Fibroblast of lung (primary cell): ENCODE measurements around the gene TMEM51. TPM values are rescaled to one million over a fixed set of nuclear protein-coding genes. Genes with fewer than 3 reads are reported as not detected.

Source experiments
- DNase-seq, 2 donors: peaks; one replicate each; pipeline versions ENCODE4 v3.0.0 to v3.0.0-alpha.2; 2010; ENCODE audit warnings: low read depth in 2 of 2
- H2AFZ ChIP-seq: 2 replicates; pipeline ENCODE4 v1.5.1; 2012; ENCODE audit warnings: low read length, control low read depth, inconsistent platforms
- H3K27ac ChIP-seq: 2 replicates; pipeline ENCODE4 v1.5.1; 2011; ENCODE audit warnings: low read length, control low read depth; ENCODE audit not compliant: insufficient read depth
- H3K27me3 ChIP-seq: 2 replicates; pipeline ENCODE4 v1.5.1; 2011; ENCODE audit warnings: mild to moderate bottlenecking, low read length; ENCODE audit not compliant: control insufficient read depth, insufficient read depth
- H3K36me3 ChIP-seq: 2 replicates; pipeline ENCODE4 v1.5.1; 2011; ENCODE audit warnings: low read length; ENCODE audit not compliant: control insufficient read depth, insufficient read depth
- H3K4me1 ChIP-seq: 2 replicates; pipeline ENCODE4 v1.5.1; 2011; ENCODE audit warnings: low read length; ENCODE audit not compliant: control insufficient read depth, insufficient read depth; ENCODE audit errors: extremely low read depth
- H3K4me2 ChIP-seq: 2 replicates; pipeline ENCODE4 v1.5.1; 2011; ENCODE audit warnings: low read length, control low read depth; ENCODE audit not compliant: insufficient read depth; ENCODE audit errors: extremely low read depth
- H3K4me3 ChIP-seq, 4 experiments: fragments of 200-600 bp in 1 of 4; sonication (generic) in 1 of 4; replicated peaks in 1 of 4; 2 replicates each; pipeline ENCODE4 v1.5.1; 2011 to 2016; ENCODE audit warnings: low read length in 4 of 4, low read depth in 3 of 4, mild to moderate bottlenecking in 3 of 4, control low read depth in 2 of 4, inconsistent platforms in 1 of 4, mixed read lengths in 1 of 4; ENCODE audit not compliant: insufficient read depth in 1 of 4; ENCODE audit errors: control extremely low read depth in 1 of 4
- H3K79me2 ChIP-seq: 2 replicates; pipeline ENCODE4 v1.5.1; 2012; ENCODE audit warnings: mild to moderate bottlenecking, low read length, inconsistent platforms; ENCODE audit not compliant: control insufficient read depth, insufficient read depth
- H3K9ac ChIP-seq: 2 replicates; pipeline ENCODE4 v1.5.1; 2011; ENCODE audit warnings: mild to moderate bottlenecking, low read length, control low read depth; ENCODE audit not compliant: insufficient read depth
- H3K9me3 ChIP-seq: 2 replicates; pipeline ENCODE4 v1.5.1; 2012; ENCODE audit warnings: low read depth, low read length; ENCODE audit not compliant: control insufficient read depth, insufficient read depth
- H4K20me1 ChIP-seq: 2 replicates; pipeline ENCODE4 v1.5.1; 2011; ENCODE audit warnings: low read length; ENCODE audit not compliant: control insufficient read depth, insufficient read depth; ENCODE audit errors: extremely low read depth
- EZH2 ChIP-seq: IDR thresholded peaks from 2 replicates; pipeline ENCODE4 v1.5.1; 2012; ENCODE audit warnings: low read length, control low read depth, mild to moderate bottlenecking; ENCODE audit errors: missing control alignments
- polyA plus RNA-seq, 2 donors: library from polyadenylated mRNA; depleted of rRNA in 1 of 2; stranded (reverse) in 1 of 2; unstranded in 1 of 2; fragments of >200 nt; gene quantifications; 2 replicates each; pipeline ENCODE4 v1.2.1, GENCODE V29; 2011 to 2012; ENCODE audit warnings: missing spikeins in 1 of 2
- total RNA-seq: library from RNA; depleted of rRNA; stranded (reverse); fragments of >200 nt; gene quantifications from 2 replicates; pipeline ENCODE4 v1.2.1, GENCODE V29; 2014
- TF ChIP-seq, protein P1 (sequence below), 2 donors: IDR thresholded peaks in 1 of 2; conservative IDR thresholded peaks in 1 of 2; 1 replicate in 1 of 2; 2 replicates in 1 of 2; pipeline ENCODE4 v1.5.1; 2011 to 2012; ENCODE audit warnings: low read length in 2 of 2, control low read depth in 1 of 2, inconsistent platforms in 1 of 2, low read depth in 1 of 2, mild to moderate bottlenecking in 1 of 2

Gene TMEM51
- total and polyA plus RNA-seq, 2 donors (not counting 1 experiment from before 2014, with no cell fraction given): 6.1 to 19.0 TPM

DNA sequence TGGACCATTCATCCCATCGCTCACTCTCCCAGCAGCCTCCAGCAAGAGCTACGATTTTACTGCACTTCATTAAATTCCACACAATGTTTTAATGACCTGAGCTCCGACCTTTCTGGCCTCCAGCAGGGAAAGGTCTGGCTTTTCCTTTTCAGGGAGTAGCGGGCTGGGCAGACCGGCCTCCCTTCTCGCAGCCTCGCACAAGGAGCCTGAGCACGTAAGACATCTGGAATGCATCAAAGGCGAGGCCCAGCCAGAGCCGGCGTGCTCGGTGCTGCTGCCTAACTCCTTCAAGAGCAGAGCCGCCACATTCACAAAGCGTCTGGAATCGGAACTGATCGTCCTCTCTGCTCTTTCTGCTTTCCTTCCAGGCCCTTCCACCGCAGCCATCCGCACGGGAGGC is 61.0 kb downstream of the TMEM51 start:
- no peaks in the 10 kb centered on the region for H4K20me1 ChIP-seq
- no peaks in the 10 kb centered on the region for H3K9me3 ChIP-seq
- H3K9ac ChIP-seq: no peak overlapping the region
- peak in 1 of 2 donors; percentile 70 for DNase-seq
- peak overlapping the region; percentile 17 for H3K4me2 ChIP-seq
- no peak overlapping the region for H2AFZ ChIP-seq
- no peaks in the 10 kb centered on the region for H3K27me3 ChIP-seq
- TF ChIP-seq EZH2: no peak
- TF ChIP-seq, protein P1, sequence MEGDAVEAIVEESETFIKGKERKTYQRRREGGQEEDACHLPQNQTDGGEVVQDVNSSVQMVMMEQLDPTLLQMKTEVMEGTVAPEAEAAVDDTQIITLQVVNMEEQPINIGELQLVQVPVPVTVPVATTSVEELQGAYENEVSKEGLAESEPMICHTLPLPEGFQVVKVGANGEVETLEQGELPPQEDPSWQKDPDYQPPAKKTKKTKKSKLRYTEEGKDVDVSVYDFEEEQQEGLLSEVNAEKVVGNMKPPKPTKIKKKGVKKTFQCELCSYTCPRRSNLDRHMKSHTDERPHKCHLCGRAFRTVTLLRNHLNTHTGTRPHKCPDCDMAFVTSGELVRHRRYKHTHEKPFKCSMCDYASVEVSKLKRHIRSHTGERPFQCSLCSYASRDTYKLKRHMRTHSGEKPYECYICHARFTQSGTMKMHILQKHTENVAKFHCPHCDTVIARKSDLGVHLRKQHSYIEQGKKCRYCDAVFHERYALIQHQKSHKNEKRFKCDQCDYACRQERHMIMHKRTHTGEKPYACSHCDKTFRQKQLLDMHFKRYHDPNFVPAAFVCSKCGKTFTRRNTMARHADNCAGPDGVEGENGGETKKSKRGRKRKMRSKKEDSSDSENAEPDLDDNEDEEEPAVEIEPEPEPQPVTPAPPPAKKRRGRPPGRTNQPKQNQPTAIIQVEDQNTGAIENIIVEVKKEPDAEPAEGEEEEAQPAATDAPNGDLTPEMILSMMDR (conservative IDR thresholded peaks at IDR 0.05 in 1 of 2, IDR thresholded peaks at IDR 0.05 in 1 of 2; ENCODE audit: low read depth in 1 of 2, low read length in 2 of 2): no peak
- H3K36me3 ChIP-seq: peaks cover 1% of the 10 kb centered on the region
- H3K4me1 ChIP-seq: peaks cover 26% of the 10 kb centered on the region
- H3K27ac ChIP-seq: peak overlapping the region; percentile 21
- H3K79me2 ChIP-seq: no peaks in the 10 kb centered on the region
- H3K4me3 ChIP-seq: no peak overlapping the region

DNA sequence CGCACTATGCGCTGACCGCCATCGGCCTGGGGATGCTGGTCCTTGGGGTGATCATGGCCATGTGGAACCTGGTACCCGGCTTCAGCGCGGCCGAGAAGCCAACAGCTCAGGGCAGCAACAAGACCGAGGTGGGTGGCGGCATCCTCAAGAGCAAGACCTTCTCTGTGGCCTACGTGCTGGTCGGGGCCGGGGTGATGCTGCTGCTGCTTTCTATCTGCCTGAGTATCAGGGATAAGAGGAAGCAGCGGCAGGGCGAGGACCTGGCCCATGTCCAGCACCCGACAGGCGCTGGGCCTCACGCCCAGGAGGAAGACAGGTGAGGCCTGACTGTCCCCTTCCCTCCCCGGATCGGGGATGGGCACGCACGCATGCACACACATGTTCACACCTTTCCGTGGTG is 61.6 kb downstream of the TMEM51 start:
- H3K4me2 ChIP-seq: peak overlapping the region; percentile 17
- H3K27ac ChIP-seq: peak overlapping the region; percentile 21
- peaks cover 26% of the 10 kb centered on the region for H3K4me1 ChIP-seq
- H2AFZ ChIP-seq: no peak overlapping the region
- H3K9me3 ChIP-seq: no peaks in the 10 kb centered on the region
- H4K20me1 ChIP-seq: no peaks in the 10 kb centered on the region
- H3K36me3 ChIP-seq: peaks cover 1% of the 10 kb centered on the region
- TF ChIP-seq, protein P1 (conservative IDR thresholded peaks at IDR 0.05 in 1 of 2, IDR thresholded peaks at IDR 0.05 in 1 of 2; ENCODE audit: low read depth in 1 of 2, low read length in 2 of 2): no peak
- TF ChIP-seq EZH2: no peak
- H3K9ac ChIP-seq: no peak overlapping the region
- no peak overlapping the region for H3K4me3 ChIP-seq
- no peak for DNase-seq
- H3K79me2 ChIP-seq: no peaks in the 10 kb centered on the region
- no peaks in the 10 kb centered on the region for H3K27me3 ChIP-seq

DNA sequence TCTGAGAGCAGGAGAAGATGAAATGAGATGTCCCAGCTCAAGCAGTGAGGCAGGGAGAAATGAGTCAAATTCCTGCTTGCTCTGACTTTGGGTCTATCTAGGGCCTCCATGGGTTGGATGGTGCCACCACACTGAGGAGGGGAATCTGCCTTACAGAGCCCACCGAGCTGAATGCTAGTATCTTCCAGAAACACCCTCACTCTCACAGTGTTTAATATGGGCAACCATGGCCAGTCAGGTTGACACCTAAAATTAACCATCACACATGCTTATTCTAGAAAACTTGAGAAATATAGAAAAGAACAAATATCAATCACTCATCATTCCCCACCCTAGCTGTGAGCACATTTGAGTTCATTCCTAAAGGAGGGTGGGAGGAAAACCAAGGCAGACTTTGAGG is 64.1 kb downstream of the TMEM51 start:
- H4K20me1 ChIP-seq: no peaks in the 10 kb centered on the region
- no peak for TF ChIP-seq EZH2
- TF ChIP-seq, protein P1 (conservative IDR thresholded peaks at IDR 0.05 in 1 of 2, IDR thresholded peaks at IDR 0.05 in 1 of 2; ENCODE audit: low read depth in 1 of 2, low read length in 2 of 2): no peak
- DNase-seq: no peak
- H3K27ac ChIP-seq: no peak overlapping the region
- no peak overlapping the region for H2AFZ ChIP-seq
- H3K9me3 ChIP-seq: no peaks in the 10 kb centered on the region
- H3K27me3 ChIP-seq: no peaks in the 10 kb centered on the region
- H3K36me3 ChIP-seq: peaks cover 1% of the 10 kb centered on the region
- H3K79me2 ChIP-seq: no peaks in the 10 kb centered on the region
- no peak overlapping the region for H3K4me3 ChIP-seq
- peaks cover 19% of the 10 kb centered on the region for H3K4me1 ChIP-seq
- no peak overlapping the region for H3K4me2 ChIP-seq
- H3K9ac ChIP-seq: no peak overlapping the region
